ENCODE data around the gene SYNE1. TPM values are rescaled to one million over a fixed set of nuclear protein-coding genes. Genes with fewer than 3 reads are reported as not detected.

The SYNE1 gene
- total RNA-seq, 1 donor from 2014 or later, result 6.0 TPM

- H3K4me3 ChIP-seq, result no peak overlapping the region
- no peaks in the 10 kb centered on the region for H3K79me2 ChIP-seq (ENCODE audit: low read depth)
- no peaks in the 10 kb centered on the region for H3K9me3 ChIP-seq (ENCODE audit: low read depth)
- TF ChIP-seq CTCF (IDR thresholded peaks at IDR 0.05) (no peak), EZH2 (IDR thresholded peaks at IDR 0.05) (no peak), EZH2phosphoT487 (IDR thresholded peaks at IDR 0.05) (no peak)
- Mint-ChIP-seq H3K4me3 (no peak overlapping the region), H3K27me3 (ENCODE audit: insufficient read depth, low read depth) (no peaks in the 10 kb centered on the region), H3K9me3 (no peaks in the 10 kb centered on the region), H3K4me1 (no peaks in the 10 kb centered on the region), H3K27ac (no peak overlapping the region), H3K36me3 (no peaks in the 10 kb centered on the region)
- no peaks in the 10 kb centered on the region for H3K4me1 ChIP-seq
- H2AFZ ChIP-seq (replicated peaks), result no peak overlapping the region
- H3K9ac ChIP-seq, result no peak overlapping the region
- no peaks in the 10 kb centered on the region for H4K20me1 ChIP-seq (ENCODE audit: low read depth)
- no peaks in the 10 kb centered on the region for H3F3A ChIP-seq (ENCODE audit: low read depth)
- DNase-seq (ENCODE audit: low spot score), result no peak
- H3K27ac ChIP-seq, result no peak overlapping the region
- H3K4me2 ChIP-seq, result no peak overlapping the region
- no peaks in the 10 kb centered on the region for H3K27me3 ChIP-seq
- no peaks in the 10 kb centered on the region for H3K36me3 ChIP-seq
Measured at GRCh38 chr6:152594701-152595100, 42.5 kb downstream of the SYNE1 start.

GRCh38 chr6:152588456-152588855 is 48.7 kb downstream of the SYNE1 start:
- Mint-ChIP-seq H3K4me3 (no peak overlapping the region), H3K9me3 (no peaks in the 10 kb centered on the region), H3K27ac (no peak overlapping the region), H3K36me3 (no peaks in the 10 kb centered on the region), H3K4me1 (no peaks in the 10 kb centered on the region), H3K27me3 (ENCODE audit: insufficient read depth, low read depth) (no peaks in the 10 kb centered on the region)
- Histone ChIP-seq H4K20me1 (ENCODE audit: low read depth) (no peaks in the 10 kb centered on the region), H3K4me1 (no peaks in the 10 kb centered on the region), H3K27me3 (no peaks in the 10 kb centered on the region), H3K9ac (no peak overlapping the region), H3K36me3 (no peaks in the 10 kb centered on the region), H3K4me2 (no peak overlapping the region), H3K9me3 (ENCODE audit: low read depth) (no peaks in the 10 kb centered on the region), H3K27ac (no peak overlapping the region), H2AFZ (replicated peaks) (no peak overlapping the region), H3K4me3 (no peak overlapping the region), H3K79me2 (ENCODE audit: low read depth) (no peaks in the 10 kb centered on the region), H3F3A (ENCODE audit: low read depth) (no peaks in the 10 kb centered on the region)
- TF ChIP-seq EZH2 (IDR thresholded peaks at IDR 0.05) (no peak), EZH2phosphoT487 (IDR thresholded peaks at IDR 0.05) (no peak), CTCF (IDR thresholded peaks at IDR 0.05) (no peak)
- no peak for DNase-seq (ENCODE audit: low spot score)

- H3K9me3 Mint-ChIP-seq, result no peaks in the 10 kb centered on the region
- H3K4me3 Mint-ChIP-seq, result no peak overlapping the region
- Histone ChIP-seq H3K79me2 (ENCODE audit: low read depth) (no peaks in the 10 kb centered on the region), H4K20me1 (ENCODE audit: low read depth) (no peaks in the 10 kb centered on the region), H3K4me2 (no peak overlapping the region), H3K36me3 (no peaks in the 10 kb centered on the region), H3F3A (ENCODE audit: low read depth) (no peaks in the 10 kb centered on the region), H3K27me3 (no peaks in the 10 kb centered on the region), H3K4me3 (no peak overlapping the region), H3K4me1 (no peaks in the 10 kb centered on the region), H3K9me3 (ENCODE audit: low read depth) (no peaks in the 10 kb centered on the region), H2AFZ (replicated peaks) (no peak overlapping the region), H3K27ac (no peak overlapping the region), H3K9ac (no peak overlapping the region)
- H3K27ac Mint-ChIP-seq, result no peak overlapping the region
- DNase-seq (ENCODE audit: low spot score), result no peak
- no peaks in the 10 kb centered on the region for H3K27me3 Mint-ChIP-seq (ENCODE audit: insufficient read depth, low read depth)
- TF ChIP-seq EZH2phosphoT487 (IDR thresholded peaks at IDR 0.05) (no peak), EZH2 (IDR thresholded peaks at IDR 0.05) (no peak), CTCF (IDR thresholded peaks at IDR 0.05) (no peak)
- no peaks in the 10 kb centered on the region for H3K36me3 Mint-ChIP-seq
- no peaks in the 10 kb centered on the region for H3K4me1 Mint-ChIP-seq
Measured at GRCh38 chr6:152587473-152587872, 49.7 kb downstream of the SYNE1 start.

All from neural progenitor cell (in vitro differentiated cells).